Common myeloid progenitor, CD34-positive (primary cell): Measurements from ENCODE around the gene MAGEA6.
"Not testable (repeated sequence)": the region's sequence is repeated elsewhere in the genome, so short reads cannot be mapped to it uniquely, and the experiment has no call there.

Experiments used
- CTCF ChIA-PET: fragments of 350-600 bp; sonication (Branson Sonifier 250); formaldehyde crosslinking; loops from one replicate; lab custom pipeline; 2021; ENCODE audit warnings: antibody characterized with exemption; lab: Charles Lee
- POLR2A ChIA-PET: fragments of 350-600 bp; sonication (Branson Sonifier 250); formaldehyde crosslinking; loops from one replicate; lab custom pipeline; 2021; ENCODE audit warnings: antibody characterized with exemption; lab: Charles Lee
- DNase-seq, 3 donors: peaks; one replicate each; pipeline versions ENCODE4 v3.0.0 to v3.0.0-alpha.2; 2013
- H3K27ac ChIP-seq, 2 experiments: 1 replicate in 1 of 2; 2 replicates in 1 of 2; pipeline ENCODE4 v1.7.0; 2013; ENCODE audit warnings: inconsistent platforms in 2 of 2, low read length in 2 of 2, mild to moderate bottlenecking in 2 of 2, low read depth in 1 of 2, moderate library complexity in 1 of 2; ENCODE audit not compliant: severe bottlenecking in 2 of 2, insufficient read depth in 1 of 2, poor library complexity in 1 of 2
- H3K27me3 ChIP-seq, 5 experiments: replicated peaks in 2 of 5; 1 replicate in 3 of 5; 2 replicates in 2 of 5; pipeline versions ENCODE4 v1.6.1 to v1.7.0; 2013; ENCODE audit warnings: low read length in 4 of 5, mild to moderate bottlenecking in 2 of 5, moderate library complexity in 2 of 5, inconsistent platforms in 1 of 5; ENCODE audit not compliant: insufficient read depth in 5 of 5, control insufficient read depth in 4 of 5
- H3K36me3 ChIP-seq, 4 experiments: 1 replicate in 2 of 4; 2 replicates in 2 of 4; pipeline versions ENCODE4 v1.6.1 to v1.7.0; 2013; ENCODE audit warnings: low read length in 3 of 4, control low read depth in 1 of 4, mild to moderate bottlenecking in 1 of 4; ENCODE audit not compliant: control insufficient read depth in 4 of 4, insufficient read depth in 4 of 4
- H3K4me1 ChIP-seq, 4 experiments: 1 replicate in 3 of 4; 2 replicates in 1 of 4; pipeline versions ENCODE4 v1.6.1 to v1.7.1; 2013; ENCODE audit warnings: low read length in 3 of 4, mild to moderate bottlenecking in 3 of 4, control low read depth in 1 of 4, inconsistent platforms in 1 of 4, moderate library complexity in 1 of 4; ENCODE audit not compliant: control insufficient read depth in 4 of 4, insufficient read depth in 4 of 4; ENCODE audit errors: control extremely low read depth in 1 of 4
- H3K4me3 ChIP-seq, 7 experiments: 1 replicate in 4 of 7; 2 replicates in 3 of 7; pipeline versions ENCODE4 v1.5.1 to v1.7.0; 2013; ENCODE audit warnings: mild to moderate bottlenecking in 7 of 7, low read length in 6 of 7, moderate library complexity in 6 of 7, inconsistent platforms in 2 of 7, low read depth in 2 of 7, control low read depth in 1 of 7; ENCODE audit not compliant: insufficient read depth in 4 of 7, control insufficient read depth in 1 of 7; ENCODE audit errors: extremely low read depth in 1 of 7
- H3K9me3 ChIP-seq, 5 experiments: 1 replicate in 4 of 5; 2 replicates in 1 of 5; pipeline versions ENCODE4 v1.6.1 to v1.7.1; 2013; ENCODE audit warnings: low read length in 4 of 5, mild to moderate bottlenecking in 2 of 5, inconsistent platforms in 1 of 5, low read depth in 1 of 5, moderate library complexity in 1 of 5; ENCODE audit not compliant: control insufficient read depth in 4 of 5, insufficient read depth in 2 of 5; ENCODE audit errors: control extremely low read depth in 1 of 5
- WGBS: methylation state at CpG from one replicate; pipeline ENCODE4 v1.1.5; 2013; ENCODE audit not compliant: insufficient coverage; 5-methylcytosine and 5-hydroxymethylcytosine counted together

The MAGEA6 gene

GRCh38 chrX:152758918-152759317 lies 10.6 kb downstream of the MAGEA6 start, which contains the start of gene CSAG3:
Gene CSAG3, plus strand, starts transcription at chrX:152759218.
- H3K27ac ChIP-seq, DNase-seq, CTCF ChIA-PET, H3K36me3 ChIP-seq, H3K27me3 ChIP-seq, H3K4me1 ChIP-seq, H3K4me3 ChIP-seq, POLR2A ChIA-PET, H3K9me3 ChIP-seq: not testable (repeated sequence)
- WGBS, result no CpG with 5 or more reads among the region's 2 CpGs

GRCh38 chrX:152754871-152755270 lies 14.6 kb downstream of the MAGEA6 start:
- POLR2A ChIA-PET, H3K9me3 ChIP-seq, H3K27ac ChIP-seq, H3K4me1 ChIP-seq, DNase-seq, H3K36me3 ChIP-seq, CTCF ChIA-PET, H3K4me3 ChIP-seq, H3K27me3 ChIP-seq: not testable (repeated sequence)
- WGBS, result no CpG with 5 or more reads among the region's 5 CpGs

- DNase-seq, H3K4me3 ChIP-seq, H3K4me1 ChIP-seq, H3K27ac ChIP-seq, POLR2A ChIA-PET, H3K9me3 ChIP-seq, H3K36me3 ChIP-seq, CTCF ChIA-PET, H3K27me3 ChIP-seq: not testable (repeated sequence)
- WGBS, result no CpG with 5 or more reads among the region's 35 CpGs
Measured at GRCh38 chrX:152753686-152754650, 15.5 kb downstream of the MAGEA6 start, which contains the start of gene MAGEA2. Gene MAGEA2, minus strand, starts transcription at chrX:152753842. Its CDS starts 2,479 bp downstream, at chrX:152751363.

GRCh38 chrX:152738560-152738959 lies 30.9 kb downstream of the MAGEA6 start:
- POLR2A ChIA-PET, result no interaction called here

GRCh38 chrX:152736528-152736927 lies 33.0 kb downstream of the MAGEA6 start:
- H3K9me3 ChIP-seq, DNase-seq, H3K36me3 ChIP-seq, POLR2A ChIA-PET, H3K27ac ChIP-seq, H3K27me3 ChIP-seq, H3K4me1 ChIP-seq, H3K4me3 ChIP-seq, CTCF ChIA-PET: not testable (repeated sequence)
- WGBS, result 87% methylated on average over 10 of the region's 12 CpGs

More at GRCh38 chrX:152738560-152738959, 30.9 kb downstream of the MAGEA6 start:
- CTCF ChIA-PET, result no interaction called here
- WGBS, result 83% methylated on average over 1 of the region's 5 CpGs
- Histone ChIP-seq H3K4me3 (no peak overlapping the region), H3K9me3 (peaks cover 0 to 3% (median 0%) of the 10 kb centered on the region in 5 experiments), H3K4me1 (no peaks in the 10 kb centered on the region), H3K27me3 (peaks cover 0 to 3% (median 0%) of the 10 kb centered on the region in 5 experiments), H3K36me3 (no peaks in the 10 kb centered on the region), H3K27ac (no peak overlapping the region)
- DNase-seq, result no peak

GRCh38 chrX:152735860-152736511 lies 33.5 kb downstream of the MAGEA6 start:
- peaks cover 0 to 3% (median 0%) of the 10 kb centered on the region in 5 experiments for H3K9me3 ChIP-seq
- no peaks in the 10 kb centered on the region for H3K4me1 ChIP-seq
- no peaks in the 10 kb centered on the region for H3K36me3 ChIP-seq
- H3K4me3 ChIP-seq, result no peak overlapping the region
- no peak overlapping the region for H3K27ac ChIP-seq
- DNase-seq, result no peak
- 86% methylated on average over 12 of the region's 12 CpGs for WGBS
- CTCF ChIA-PET, result no interaction called here
- POLR2A ChIA-PET, result no interaction called here
- peaks cover 0 to 3% (median 0%) of the 10 kb centered on the region in 5 experiments for H3K27me3 ChIP-seq

GRCh38 chrX:152735101-152735500 lies 34.4 kb downstream of the MAGEA6 start:
- ChIA-PET POLR2A (no interaction called here), CTCF (interaction anchor here (0.6 kb wide), 1 partner anchor 980 kb away, joined by 3 read pairs; no protein-coding TSS in a partner anchor)
- DNase-seq, result no peak
- WGBS, result 73% methylated on average over 2 of the region's 2 CpGs
- H3K4me1 ChIP-seq, result no peaks in the 10 kb centered on the region
- no peak overlapping the region for H3K4me3 ChIP-seq
- peaks cover 0 to 3% (median 0%) of the 10 kb centered on the region in 5 experiments for H3K27me3 ChIP-seq
- no peak overlapping the region for H3K27ac ChIP-seq
- H3K36me3 ChIP-seq, result no peaks in the 10 kb centered on the region
- H3K9me3 ChIP-seq, result peaks cover 0 to 3% (median 0%) of the 10 kb centered on the region in 5 experiments
